Measurements from ENCODE around the gene SOX13. TPM values are rescaled to one million over a fixed set of nuclear protein-coding genes. Genes with fewer than 3 reads are reported as not detected.
A peak's percentile ranks its signal among the peaks of the same experiment; 100 is the strongest.

SOX13 gene
- total RNA-seq, 1 experiment from 2014 or later = 53.0 TPM

- H3K27ac ChIP-seq (ENCODE audit: low read length) = no peak overlapping the region
- no peak for ATAC-seq
- ChIA-PET CTCF (no interaction called here), POLR2A (no interaction called here)
- no peak for DNase-seq (ENCODE audit: low read depth, low spot score)
- H3K27me3 ChIP-seq (ENCODE audit: control insufficient read depth, insufficient read depth, low read length) = no peaks in the 10 kb centered on the region
- in situ Hi-C loops (cut with HindIII; ENCODE audit: low pct_unique_long_range_greater_than_20kb, low sequenced_read_pairs) = no loop called here
- intact Hi-C loops (cut with micrococcal nuclease; ENCODE audit: unreplicated experiment) = no loop called here
- no peaks in the 10 kb centered on the region for H3K36me3 ChIP-seq (ENCODE audit: control insufficient read depth, insufficient read depth, low read length)
- no TSS peak for BruUV-seq (replicated peaks)
- H3K4me3 ChIP-seq (ENCODE audit: low read depth in 2 of 2, low read length in 2 of 2) = no peak overlapping the region
- no peak for TF ChIP-seq POLR2AphosphoS5 (IDR thresholded peaks at IDR 0.05; ENCODE audit: low read depth, low read length)
- no peak for TF ChIP-seq CTCF (IDR thresholded peaks at IDR 0.05)
- TF ChIP-seq SIN3A (IDR thresholded peaks at IDR 0.05; ENCODE audit: borderline replicate concordance, insufficient read depth, low read depth, low read length) = no peak
- TF ChIP-seq TCF7L2 (IDR thresholded peaks at IDR 0.05; ENCODE audit: low read depth, low read length) = no peak
- TF ChIP-seq REST (IDR thresholded peaks at IDR 0.05; ENCODE audit: insufficient read depth in 1 of 2, low read depth in 2 of 2, low read length in 1 of 2) = no peak
- H3K4me1 ChIP-seq (ENCODE audit: control insufficient read depth, insufficient read depth, low read length) = no peaks in the 10 kb centered on the region
- no peaks in the 10 kb centered on the region for H3K9me3 ChIP-seq (ENCODE audit: control insufficient read depth, insufficient read depth, low read depth, low read length)
Measured at GRCh38 chr1:204033306-204033705, 39.6 kb upstream of the SOX13 start.

GRCh38 chr1:204036882-204037655, 35.8 kb upstream of the SOX13 start:
- in situ Hi-C loops (cut with HindIII; ENCODE audit: low pct_unique_long_range_greater_than_20kb, low sequenced_read_pairs) = no loop called here
- no peaks in the 10 kb centered on the region for H3K27me3 ChIP-seq (ENCODE audit: control insufficient read depth, insufficient read depth, low read length)
- no peaks in the 10 kb centered on the region for H3K9me3 ChIP-seq (ENCODE audit: control insufficient read depth, insufficient read depth, low read depth, low read length)
- no TSS peak for BruUV-seq (replicated peaks)
- H3K4me3 ChIP-seq (ENCODE audit: low read depth in 2 of 2, low read length in 2 of 2) = no peak overlapping the region
- peak; percentile 60; the same call in 1 of the 2 replicates for ATAC-seq
- H3K36me3 ChIP-seq (ENCODE audit: control insufficient read depth, insufficient read depth, low read length) = no peaks in the 10 kb centered on the region
- no peak overlapping the region for H3K27ac ChIP-seq (ENCODE audit: low read length)
- no peaks in the 10 kb centered on the region for H3K4me1 ChIP-seq (ENCODE audit: control insufficient read depth, insufficient read depth, low read length)
- no peak for DNase-seq (ENCODE audit: low read depth, low spot score)
- intact Hi-C loops (cut with micrococcal nuclease; ENCODE audit: unreplicated experiment) = no loop called here
- CTCF ChIA-PET = no interaction called here
- POLR2A ChIA-PET = no interaction called here
- TF ChIP-seq CTCF (IDR thresholded peaks at IDR 0.05) (no peak), SIN3A (IDR thresholded peaks at IDR 0.05; ENCODE audit: borderline replicate concordance, insufficient read depth, low read depth, low read length) (no peak), POLR2AphosphoS5 (IDR thresholded peaks at IDR 0.05; ENCODE audit: low read depth, low read length) (no peak), REST (IDR thresholded peaks at IDR 0.05; ENCODE audit: insufficient read depth in 1 of 2, low read depth in 2 of 2, low read length in 1 of 2) (no peak)

Data from Panc1 (cell line).